ENCODE data around the gene SCYGR3. TPM values are rescaled to one million over a fixed set of nuclear protein-coding genes. Genes with fewer than 3 reads are reported as not detected.

SCYGR3 gene
- total RNA-seq, 1 experiment from 2014 or later: not detected

- Histone ChIP-seq H3K4me1 (ENCODE audit: insufficient read depth, low read length) (no peaks in the 10 kb centered on the region; the same call in 1 of the 2 replicates), H2AFZ (ENCODE audit: low read length) (no peak overlapping the region), H2AK5ac (ENCODE audit: insufficient read length, low read length) (no peak overlapping the region), H4K8ac (replicated peaks; ENCODE audit: insufficient read length, low read depth, low read length) (no peak overlapping the region), H3K79me1 (ENCODE audit: insufficient read depth, low read depth, low read length, poor library complexity, severe bottlenecking) (no peaks in the 10 kb centered on the region), H4K20me1 (ENCODE audit: control insufficient read depth, insufficient read depth, insufficient read length) (no peaks in the 10 kb centered on the region), H2BK15ac (ENCODE audit: low read depth, low read length) (no peak overlapping the region), H3K9me3 (ENCODE audit: control insufficient read depth, low read depth, low read length) (no peaks in the 10 kb centered on the region), H3K4ac (ENCODE audit: low read depth, low read length) (no peak overlapping the region), H4K5ac (ENCODE audit: insufficient read length, low read depth, low read length) (no peak overlapping the region), H3K14ac (ENCODE audit: insufficient read depth, low read length) (no peak overlapping the region), H3K27me3 (ENCODE audit: insufficient read depth, low read length) (no peaks in the 10 kb centered on the region), H3K4me2 (ENCODE audit: insufficient read depth, insufficient read length, low read length) (no peak overlapping the region), H2BK12ac (ENCODE audit: insufficient read length, low read depth, low read length) (no peak overlapping the region), H2BK120ac (ENCODE audit: low read depth, low read length, poor library complexity, severe bottlenecking) (no peak overlapping the region), H3K9ac (ENCODE audit: extremely low read depth, insufficient read length, low read length) (no peak overlapping the region), H3K23me2 (ENCODE audit: insufficient read length, low read depth, low read length, poor library complexity, severe bottlenecking) (no peaks in the 10 kb centered on the region), H3K27ac (ENCODE audit: insufficient read length, low read depth, low read length) (no peak overlapping the region), H3K23ac (ENCODE audit: insufficient read length, low read depth, low read length) (no peak overlapping the region), H4K91ac (ENCODE audit: insufficient read length, low read depth, low read length) (no peak overlapping the region), H2BK20ac (ENCODE audit: low read depth, low read length, poor library complexity, severe bottlenecking) (no peak overlapping the region), H3T11ph (ENCODE audit: low read length) (no peak overlapping the region), H2BK5ac (ENCODE audit: insufficient read length, low read length) (no peak overlapping the region), H3K56ac (ENCODE audit: insufficient read length, low read depth, low read length) (no peak overlapping the region), H3K18ac (ENCODE audit: insufficient read length, low read depth, low read length) (no peak overlapping the region), H3K79me2 (ENCODE audit: insufficient read depth, low read length) (no peaks in the 10 kb centered on the region)
- no peaks in the 10 kb centered on the region for H3K9me3 Mint-ChIP-seq
- no peaks in the 10 kb centered on the region; the same call in 1 of the 2 replicates for H3K27me3 Mint-ChIP-seq (ENCODE audit: low read depth)
- no peak overlapping the region for H3K27ac Mint-ChIP-seq
- no peak for TF ChIP-seq CTCF (conservative IDR thresholded peaks at IDR 0.05)
- no CpG with 5 or more reads among the region's 3 CpGs for WGBS (ENCODE audit: extremely low coverage, insufficient read length, low lambda C conversion rate)
- no peak overlapping the region for H3K4me3 Mint-ChIP-seq
- no peaks in the 10 kb centered on the region for H3K4me1 Mint-ChIP-seq
- DNase-seq: no peak
- no peaks in the 10 kb centered on the region for H3K36me3 Mint-ChIP-seq (ENCODE audit: insufficient read depth in 1 of 3, low read depth in 3 of 3)
Observed at GRCh38 chr2:227630322-227630721, 15.7 kb upstream of the SCYGR3 start.
